Lower leg skin (tissue), 4 donors: Measurements from ENCODE around the gene TBCD. TPM values are rescaled to one million over a fixed set of nuclear protein-coding genes. Genes with fewer than 3 reads are reported as not detected.
A peak's percentile ranks its signal among the peaks of the same experiment; 100 is the strongest.

ENCODE experiments used
- DNase-seq, 2 donors: peaks; one replicate each; pipeline ENCODE4 v3.0.0-alpha.2; 2019; ENCODE audit warnings: low spot score in 2 of 2
- H3K4me3 ChIP-seq: fragments of 200-600 bp; sonication (generic); 2 replicates; pipeline ENCODE4 v1.5.1; 2017; ENCODE audit warnings: mild to moderate bottlenecking, low read depth; ENCODE audit not compliant: poor library complexity, severe bottlenecking
- POLR2A ChIP-seq, 2 donors: fragments of 450-650 bp; IDR thresholded peaks; one replicate each; pipeline ENCODE4 v1.6.1; 2016 to 2017; ENCODE audit warnings: antibody characterized with exemption in 2 of 2, mild to moderate bottlenecking in 1 of 2, moderate library complexity in 1 of 2
- WGBS, 2 donors: methylation state at CpG; one replicate each; pipeline ENCODE4 v1.1.5; 2018; 5-methylcytosine and 5-hydroxymethylcytosine counted together
- intact Hi-C: fragments of 100-400 bp; cut with DNase I; formaldehyde crosslinking; loops from one replicate; pipeline ENCODE4 v1.15.0; 2023; ENCODE audit warnings: low total_unique reads
- total RNA-seq, 4 donors: library from RNA; depleted of rRNA; stranded (reverse); fragments of >200 nt; gene quantifications; one replicate each; pipeline ENCODE4 v1.1.0, GENCODE V29; 2016
- TF ChIP-seq, protein P1 (sequence below), 3 donors: fragments of 450-650 bp; IDR thresholded peaks; one replicate each; pipeline ENCODE4 v1.5.1; 2016; ENCODE audit warnings: antibody characterized with exemption in 3 of 3, mild to moderate bottlenecking in 3 of 3, moderate library complexity in 2 of 3

Gene TBCD
- total RNA-seq, 4 donors from 2014 or later, result 38.7 to 73.4 (median 51.5) TPM

- 83 to 91% methylated on average over 13 of the region's 13 CpGs for WGBS, 2 donors
- no peak overlapping the region for H3K4me3 ChIP-seq
- intact Hi-C loops, result no loop called here
- DNase-seq, result no peak
- no peak for TF ChIP-seq POLR2A (IDR thresholded peaks at IDR 0.05)
- TF ChIP-seq, protein P1, sequence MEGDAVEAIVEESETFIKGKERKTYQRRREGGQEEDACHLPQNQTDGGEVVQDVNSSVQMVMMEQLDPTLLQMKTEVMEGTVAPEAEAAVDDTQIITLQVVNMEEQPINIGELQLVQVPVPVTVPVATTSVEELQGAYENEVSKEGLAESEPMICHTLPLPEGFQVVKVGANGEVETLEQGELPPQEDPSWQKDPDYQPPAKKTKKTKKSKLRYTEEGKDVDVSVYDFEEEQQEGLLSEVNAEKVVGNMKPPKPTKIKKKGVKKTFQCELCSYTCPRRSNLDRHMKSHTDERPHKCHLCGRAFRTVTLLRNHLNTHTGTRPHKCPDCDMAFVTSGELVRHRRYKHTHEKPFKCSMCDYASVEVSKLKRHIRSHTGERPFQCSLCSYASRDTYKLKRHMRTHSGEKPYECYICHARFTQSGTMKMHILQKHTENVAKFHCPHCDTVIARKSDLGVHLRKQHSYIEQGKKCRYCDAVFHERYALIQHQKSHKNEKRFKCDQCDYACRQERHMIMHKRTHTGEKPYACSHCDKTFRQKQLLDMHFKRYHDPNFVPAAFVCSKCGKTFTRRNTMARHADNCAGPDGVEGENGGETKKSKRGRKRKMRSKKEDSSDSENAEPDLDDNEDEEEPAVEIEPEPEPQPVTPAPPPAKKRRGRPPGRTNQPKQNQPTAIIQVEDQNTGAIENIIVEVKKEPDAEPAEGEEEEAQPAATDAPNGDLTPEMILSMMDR (IDR thresholded peaks at IDR 0.05), result no peak
Measured at GRCh38 chr17:82908543-82909160, 156.8 kb downstream of the TBCD start.

GRCh38 chr17:82909322-82909904, 157.5 kb downstream of the TBCD start:
- no peak overlapping the region for H3K4me3 ChIP-seq
- intact Hi-C loops, result no loop called here
- TF ChIP-seq POLR2A (IDR thresholded peaks at IDR 0.05), result no peak
- TF ChIP-seq, protein P1 (IDR thresholded peaks at IDR 0.05), result no peak
- no peak for DNase-seq
- 82 to 86% methylated on average over 26 of the region's 26 CpGs for WGBS, 2 donors

DNA sequence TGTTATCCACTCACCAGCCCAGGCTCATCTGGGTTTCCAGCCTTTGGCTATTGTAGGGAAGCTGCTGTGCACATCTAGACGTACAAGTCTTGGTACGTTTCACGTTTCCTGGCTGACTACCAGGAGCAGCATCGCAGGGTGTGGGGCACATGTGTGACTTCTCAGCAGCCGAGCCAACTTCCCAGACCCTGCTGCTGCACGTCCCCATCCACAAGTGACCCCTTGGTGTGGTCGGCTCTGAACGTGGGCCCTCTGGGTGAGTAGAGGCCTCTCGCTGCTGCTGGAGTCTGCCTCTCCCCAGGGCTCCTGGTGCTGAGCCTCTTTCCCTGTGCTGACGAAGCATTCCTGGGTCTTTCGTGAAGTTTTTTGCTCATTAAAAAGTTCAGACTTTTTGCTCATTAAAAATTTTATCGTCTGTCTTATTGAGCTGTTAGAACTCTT, 158.2 kb downstream of the TBCD start:
- WGBS, 2 donors, result 42 to 60% methylated on average over 12 of the region's 12 CpGs
- H3K4me3 ChIP-seq, result no peak overlapping the region
- intact Hi-C loops, result loop anchor here (10.0 kb wide), 1 partner anchor 125 kb away; no protein-coding TSS in a partner anchor
- peak in 1 of 2 donors; percentile 7 for TF ChIP-seq POLR2A (IDR thresholded peaks at IDR 0.05)
- TF ChIP-seq, protein P1 (IDR thresholded peaks at IDR 0.05), result no peak
- DNase-seq, result no peak

DNA sequence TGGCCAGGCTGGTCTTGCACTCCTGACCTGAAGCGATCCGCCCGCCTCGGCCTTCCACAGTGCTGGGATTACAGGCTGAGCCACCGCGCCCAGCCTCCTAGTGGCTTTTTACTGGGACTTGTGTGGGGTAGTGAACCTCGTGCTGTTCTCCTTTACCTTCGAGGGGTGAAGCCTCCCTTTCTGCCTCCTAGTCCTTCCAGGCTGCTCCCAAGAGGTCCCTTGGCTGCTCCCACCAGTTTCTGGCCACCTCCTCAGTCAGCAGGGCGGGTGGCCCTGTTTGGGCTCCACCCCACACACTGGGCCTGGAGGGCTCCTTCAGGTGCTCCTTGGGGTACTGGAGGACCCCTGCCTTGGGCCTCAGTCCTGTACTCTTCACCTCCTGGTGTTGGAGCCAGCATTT, 158.9 kb downstream of the TBCD start:
- H3K4me3 ChIP-seq, result no peak overlapping the region
- 89 to 94% methylated on average over 9 of the region's 9 CpGs for WGBS, 2 donors
- no peak for TF ChIP-seq POLR2A (IDR thresholded peaks at IDR 0.05)
- TF ChIP-seq, protein P1 (IDR thresholded peaks at IDR 0.05), result no peak
- intact Hi-C loops, result loop anchor here (10.0 kb wide), 1 partner anchor 126 kb away; no protein-coding TSS in a partner anchor
- DNase-seq, result no peak

GRCh38 chr17:82911822-82912221, 160.0 kb downstream of the TBCD start:
- 76 to 89% methylated on average over 14 of the region's 14 CpGs for WGBS, 2 donors
- intact Hi-C loops, result loop anchor here (10.0 kb wide), 1 partner anchor 127 kb away; no protein-coding TSS in a partner anchor
- no peak overlapping the region for H3K4me3 ChIP-seq
- no peak for TF ChIP-seq POLR2A (IDR thresholded peaks at IDR 0.05)
- TF ChIP-seq, protein P1 (IDR thresholded peaks at IDR 0.05), result no peak
- DNase-seq, result no peak
